ENCODE data around the gene EPS8L3.
A peak's percentile ranks its signal among the peaks of the same experiment; 100 is the strongest.
"Not testable (repeated sequence)": the region's sequence is repeated elsewhere in the genome, so short reads cannot be mapped to it uniquely, and the experiment has no call there.

The EPS8L3 gene

DNA sequence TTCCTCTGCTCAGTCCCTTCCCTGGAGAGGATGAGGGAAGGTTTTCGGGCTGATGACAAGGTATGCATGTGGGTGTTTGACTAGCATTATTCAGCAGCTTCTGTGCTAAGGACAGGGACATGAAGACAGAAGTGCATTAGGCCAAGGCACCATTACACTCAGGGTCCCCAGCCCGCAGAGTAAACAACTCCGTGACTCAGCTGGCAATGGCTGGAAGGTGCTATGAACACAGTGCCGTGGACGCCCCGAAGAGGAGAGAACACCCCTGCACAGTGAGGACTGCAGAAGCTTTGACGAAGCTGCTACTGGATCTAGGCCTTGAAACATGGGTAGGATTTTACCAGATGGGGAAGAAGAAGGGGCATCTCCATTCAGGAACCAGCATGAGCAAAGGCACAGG is 13.7 kb upstream of the EPS8L3 start:
- no peak for DNase-seq (ENCODE audit: low read depth)

GRCh38 chr1:109776911-109777310 is 13.2 kb upstream of the EPS8L3 start:
- peak; percentile 65 for DNase-seq (ENCODE audit: low read depth)

DNA sequence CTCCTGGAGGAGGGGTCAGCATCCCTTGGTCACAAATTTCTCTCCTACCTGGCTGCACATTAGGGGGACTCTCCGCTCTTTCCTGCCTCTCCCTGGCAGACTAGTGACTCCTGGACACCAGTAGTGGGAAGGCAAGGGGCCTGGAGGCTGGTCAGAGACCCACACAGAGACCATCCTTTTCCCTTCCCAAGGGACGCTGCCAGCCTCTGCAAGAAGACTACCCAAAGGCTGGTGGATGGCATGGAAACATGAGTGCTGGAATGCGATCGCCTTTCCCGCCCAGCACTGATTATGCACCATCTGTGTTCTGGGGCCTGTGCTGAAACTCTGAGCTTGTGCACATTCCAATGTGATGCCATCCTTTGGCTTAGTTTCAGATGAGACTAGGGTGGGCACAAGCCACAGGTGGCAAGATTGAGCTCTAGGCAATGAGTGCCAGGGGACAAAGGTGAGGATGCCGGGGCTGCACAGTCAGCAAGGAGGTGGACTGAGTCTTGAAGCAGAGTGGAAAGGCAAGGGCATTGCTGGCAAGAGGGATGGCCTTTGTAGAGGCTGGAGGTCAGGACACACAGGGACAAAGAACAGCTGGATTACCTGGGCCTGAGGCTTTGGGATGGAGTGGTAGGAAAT is 12.6 kb upstream of the EPS8L3 start:
- no peak for DNase-seq (ENCODE audit: low read depth)

DNA sequence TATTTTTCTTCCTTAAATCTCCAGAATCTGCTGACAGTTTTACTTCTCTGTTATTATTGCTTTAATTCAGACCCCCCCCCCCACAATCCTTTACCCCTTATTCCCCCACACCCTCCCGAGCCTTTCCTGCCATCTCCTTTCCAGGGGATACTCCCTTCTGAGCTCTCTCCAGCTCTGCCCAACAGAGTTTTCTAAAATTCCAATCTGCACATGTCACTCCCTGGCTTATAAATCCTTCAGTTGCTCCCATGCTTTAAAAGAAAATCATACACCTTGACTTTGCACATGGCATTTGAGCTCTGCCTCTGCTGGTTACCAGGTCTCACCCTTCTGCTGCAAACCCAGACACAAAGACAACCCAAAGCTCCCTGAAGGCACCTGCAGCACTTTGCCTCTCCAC is 11.7 kb upstream of the EPS8L3 start:
- no peak for DNase-seq (ENCODE audit: low read depth)

DNA sequence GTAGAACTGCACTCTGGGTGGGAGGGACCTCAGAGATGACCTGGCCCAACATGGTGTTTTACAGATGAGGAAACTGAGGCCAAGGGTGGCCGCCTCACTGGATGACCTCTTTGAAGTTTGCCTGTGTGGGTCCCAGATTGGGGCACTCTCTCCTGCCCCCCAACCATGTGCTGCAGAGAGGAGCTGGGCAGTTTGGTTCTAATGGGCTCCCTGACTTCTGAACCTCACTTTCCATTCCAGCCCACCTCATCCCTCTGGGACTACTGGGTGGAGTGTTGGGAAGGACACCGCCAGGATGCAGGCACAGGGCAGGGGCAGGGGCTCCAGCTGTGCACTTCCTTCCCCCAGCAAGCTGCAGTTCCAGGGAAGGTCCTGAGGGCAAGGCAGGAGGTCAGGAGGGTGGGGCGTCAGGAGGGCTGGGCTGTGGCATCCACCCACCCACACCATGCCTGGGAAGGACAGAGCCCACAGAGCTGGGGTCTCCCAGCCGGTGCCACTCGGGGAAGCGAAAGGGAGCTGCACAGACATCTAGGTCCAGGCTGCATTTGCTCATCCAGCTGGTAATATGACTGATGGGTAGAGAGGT is 10.3 kb upstream of the EPS8L3 start:
- DNase-seq (ENCODE audit: low read depth), result no peak

- peak; percentile 34 for DNase-seq (ENCODE audit: low read depth)
These were observed 9.6 kb upstream of the EPS8L3 start for GRCh38 chr1:109773203-109773899.

DNA sequence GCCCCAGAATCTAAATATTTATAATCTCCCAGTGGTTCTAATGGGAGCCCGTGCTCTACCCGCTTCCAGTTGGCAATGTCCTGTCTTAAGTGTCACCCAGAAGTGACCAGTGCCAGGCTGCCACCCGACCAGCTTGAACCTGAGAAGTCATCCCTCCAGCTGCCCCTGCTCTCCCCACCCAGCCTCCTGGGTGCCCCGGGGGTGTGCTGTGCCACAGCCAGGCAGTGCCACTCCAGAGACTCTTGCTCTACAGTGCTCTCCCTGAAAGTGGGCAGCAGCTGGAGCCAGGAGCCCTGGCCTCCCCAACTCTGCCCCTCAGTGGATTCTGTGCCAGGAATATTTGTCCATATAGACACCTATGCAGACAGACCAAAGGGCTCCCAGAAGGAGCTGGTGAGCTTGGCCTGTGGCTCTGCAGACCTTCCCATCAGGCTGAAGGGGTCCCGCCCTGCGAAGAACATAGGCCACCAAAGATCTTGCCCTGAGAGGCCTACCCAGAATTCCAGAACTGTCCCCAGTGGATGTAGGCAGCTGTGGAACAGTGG is 9.0 kb upstream of the EPS8L3 start:
- no peak for DNase-seq (ENCODE audit: low read depth)

- no peak for DNase-seq (ENCODE audit: low read depth)
These were observed 8.3 kb upstream of the EPS8L3 start for GRCh38 chr1:109771712-109772657.

- DNase-seq (ENCODE audit: low read depth), result no peak
These were observed 6.8 kb upstream of the EPS8L3 start for GRCh38 chr1:109770331-109771095.

- DNase-seq (ENCODE audit: low read depth), result no peak
These were observed 5.8 kb upstream of the EPS8L3 start for GRCh38 chr1:109769330-109770078.

DNA sequence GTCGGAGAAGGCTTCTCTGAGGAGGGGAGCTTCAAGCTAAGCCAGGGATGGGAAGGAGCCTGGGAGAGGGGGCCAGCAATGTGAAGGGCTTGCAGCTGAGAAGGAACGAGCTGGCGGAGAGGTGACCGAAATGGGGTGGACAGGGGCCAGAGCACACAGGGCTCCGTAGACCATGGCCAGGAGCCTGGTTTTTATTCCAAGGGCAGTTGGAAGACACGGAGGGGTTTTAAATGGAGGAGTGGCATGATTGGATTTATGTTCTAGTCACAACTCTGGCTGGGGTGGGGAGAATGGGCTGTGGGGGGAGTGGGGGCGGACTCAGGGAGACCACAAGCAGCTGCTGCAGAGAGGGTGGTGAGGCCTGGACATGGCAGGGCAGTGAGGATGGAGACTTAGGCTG is 5.1 kb upstream of the EPS8L3 start:
- DNase-seq (ENCODE audit: low read depth), result no peak

GRCh38 chr1:109768335-109768650 is 4.6 kb upstream of the EPS8L3 start:
- no peak for DNase-seq (ENCODE audit: low read depth)

DNA sequence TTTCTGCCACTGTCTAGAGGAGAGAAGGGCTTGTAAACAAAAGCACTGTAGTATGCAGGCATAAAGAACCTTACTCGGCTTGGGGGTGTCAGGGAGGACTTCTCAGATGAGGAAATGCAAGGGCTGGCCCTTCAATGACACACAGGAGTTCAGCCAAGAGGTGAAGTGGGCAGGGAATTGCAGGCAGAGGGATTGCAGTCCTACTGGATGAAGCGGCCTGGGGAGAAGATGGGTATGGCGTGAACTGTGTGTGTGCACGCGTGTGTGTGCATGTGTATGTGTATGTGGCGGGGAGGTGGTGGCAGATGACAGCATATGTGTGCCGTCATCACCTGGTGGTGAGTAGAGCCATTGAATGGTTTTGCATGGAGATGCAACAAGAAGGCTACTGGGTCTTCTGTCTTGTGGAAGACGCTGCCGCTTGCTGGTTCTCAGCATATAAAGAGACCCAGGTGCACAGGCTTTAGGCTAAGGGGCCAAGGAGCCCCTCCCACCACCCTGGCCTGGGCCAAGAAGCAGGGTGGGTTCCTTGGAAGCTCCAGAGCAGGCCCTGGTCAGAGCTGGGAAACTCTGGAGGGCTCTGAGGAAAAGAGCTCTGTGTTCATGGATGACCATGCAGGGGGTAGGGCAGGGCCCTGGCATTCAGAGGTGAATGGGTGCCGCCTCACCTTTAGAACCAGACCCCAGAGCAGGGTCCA is 4.1 kb upstream of the EPS8L3 start:
- no peak for DNase-seq (ENCODE audit: low read depth)

GRCh38 chr1:109766991-109767636 is 3.4 kb upstream of the EPS8L3 start:
- not testable (repeated sequence) for DNase-seq (ENCODE audit: low read depth)

GRCh38 chr1:109765896-109766615 is 2.3 kb upstream of the EPS8L3 start:
- no peak for DNase-seq (ENCODE audit: low read depth)

- DNase-seq (ENCODE audit: low read depth), result no peak
These were observed 1.7 kb upstream of the EPS8L3 start for GRCh38 chr1:109765483-109765815.

- no peak for DNase-seq (ENCODE audit: low read depth)
These were observed 1.1 kb upstream of the EPS8L3 start for GRCh38 chr1:109764561-109765482.

Measured in activated T-helper 9 cell treated with anti-CD3 and anti-CD28 coated beads, Interleukin-2, amount 50 U/mL, for 16 hours (primary cell).